Gastroesophageal sphincter (tissue), 3 donors: ENCODE results near the gene LGALS9B.
"Not testable (repeated sequence)": the region's sequence is repeated elsewhere in the genome, so short reads cannot be mapped to it uniquely, and the experiment has no call there.

Source experiments
- CTCF ChIP-seq, 4 experiments: fragments of 200-600 bp in 2 of 4; fragments of 450-650 bp in 2 of 4; sonication (generic) in 1 of 4; IDR thresholded peaks; one replicate each; pipeline ENCODE4 v1.5.1; 2017 to 2019; ENCODE audit warnings: antibody characterized with exemption in 4 of 4, mild to moderate bottlenecking in 2 of 4, moderate library complexity in 2 of 4
- EP300 ChIP-seq: sonication (generic); formaldehyde crosslinking; IDR thresholded peaks from one replicate; pipeline ENCODE4 v1.6.1; 2017; ENCODE audit warnings: antibody characterized with exemption, mild to moderate bottlenecking
- POLR2A ChIP-seq, 2 donors: fragments of 450-650 bp; IDR thresholded peaks; one replicate each; pipeline ENCODE4 v1.6.1; 2017; ENCODE audit warnings: antibody characterized with exemption in 2 of 2, mild to moderate bottlenecking in 2 of 2, moderate library complexity in 1 of 2
- POLR2AphosphoS5 ChIP-seq: sonication (generic); formaldehyde crosslinking; IDR thresholded peaks from one replicate; pipeline ENCODE4 v1.6.1; 2017; ENCODE audit warnings: antibody characterized with exemption

- TF ChIP-seq EP300; POLR2AphosphoS5; CTCF (IDR thresholded peaks at IDR 0.05); POLR2A (IDR thresholded peaks at IDR 0.05): not testable (repeated sequence)
Measured at GRCh38 chr17:20469946-20470345, 2.6 kb upstream of the LGALS9B start.
